COR-L47 (cell line): ENCODE data around the gene PYCR2.
"Not testable (repeated sequence)": the region's sequence is repeated elsewhere in the genome, so short reads cannot be mapped to it uniquely, and the experiment has no call there.

Experiments used
- DNase-seq: peaks from one replicate; lab custom pipeline; 2025; lab: John Stamatoyannopoulos, UW

Gene PYCR2

DNA sequence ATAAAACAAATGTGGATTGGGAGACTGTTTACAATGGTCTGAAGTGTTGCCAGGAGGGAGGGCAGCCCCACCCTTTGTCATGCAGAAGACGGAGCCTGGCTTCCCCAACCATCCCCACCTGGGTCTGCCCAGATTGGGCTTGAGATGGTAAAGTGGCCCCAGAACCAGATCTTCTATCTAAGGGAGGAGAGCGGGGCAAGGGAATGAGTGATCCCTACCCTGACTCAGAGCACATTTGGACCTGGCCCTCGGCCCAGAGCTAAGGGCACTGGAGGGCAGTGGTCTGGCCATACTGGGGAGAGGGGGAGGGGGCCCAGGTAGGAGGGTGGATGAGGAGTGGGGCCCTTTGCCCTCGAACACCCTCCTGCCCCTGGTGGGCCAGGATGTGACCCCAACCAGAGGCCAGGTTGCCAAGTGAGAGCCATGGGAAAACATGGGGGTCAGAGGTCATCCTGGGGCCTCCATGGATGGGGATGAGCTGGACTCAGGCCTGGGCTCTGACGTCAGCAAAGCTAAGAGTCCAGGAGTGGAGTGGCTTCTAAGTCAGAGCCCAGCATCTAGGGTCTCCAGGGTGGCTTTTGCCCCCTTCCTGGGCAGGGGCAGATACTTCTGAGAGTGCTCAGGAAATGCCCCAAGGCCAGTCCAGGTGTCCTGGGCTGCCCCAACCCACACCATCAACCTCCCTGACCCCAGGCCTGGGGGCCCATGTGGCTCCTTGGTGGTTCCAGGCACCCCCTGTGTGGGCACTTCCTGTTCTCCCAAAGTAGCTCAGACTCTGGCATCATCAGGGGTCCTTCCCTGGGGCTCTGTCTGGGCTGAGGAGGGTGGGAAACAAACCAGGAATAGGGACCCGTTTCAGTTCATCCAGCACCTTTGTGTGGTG lies 33.5 kb downstream of the PYCR2 start:
- DNase-seq: no peak

DNA sequence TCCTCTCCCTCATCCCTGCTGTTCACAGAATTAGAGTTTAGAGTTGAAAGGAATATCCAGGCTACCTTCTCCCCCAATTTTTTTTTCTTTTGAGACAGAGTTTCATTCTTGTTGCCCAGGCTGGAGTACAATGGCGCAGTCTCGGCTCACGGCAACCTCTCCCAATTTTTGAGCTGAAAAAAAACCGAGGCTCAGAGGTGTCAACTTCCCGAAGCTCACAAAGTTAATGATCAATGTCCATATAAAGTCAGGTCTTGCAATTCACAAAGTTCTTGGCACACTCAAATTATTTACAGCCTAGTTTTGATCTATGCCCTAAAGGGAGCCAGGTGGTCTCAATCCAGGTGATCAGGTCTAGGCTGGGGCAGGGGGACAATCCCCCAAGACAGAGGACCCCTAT lies 34.3 kb downstream of the PYCR2 start:
- no peak for DNase-seq

DNA sequence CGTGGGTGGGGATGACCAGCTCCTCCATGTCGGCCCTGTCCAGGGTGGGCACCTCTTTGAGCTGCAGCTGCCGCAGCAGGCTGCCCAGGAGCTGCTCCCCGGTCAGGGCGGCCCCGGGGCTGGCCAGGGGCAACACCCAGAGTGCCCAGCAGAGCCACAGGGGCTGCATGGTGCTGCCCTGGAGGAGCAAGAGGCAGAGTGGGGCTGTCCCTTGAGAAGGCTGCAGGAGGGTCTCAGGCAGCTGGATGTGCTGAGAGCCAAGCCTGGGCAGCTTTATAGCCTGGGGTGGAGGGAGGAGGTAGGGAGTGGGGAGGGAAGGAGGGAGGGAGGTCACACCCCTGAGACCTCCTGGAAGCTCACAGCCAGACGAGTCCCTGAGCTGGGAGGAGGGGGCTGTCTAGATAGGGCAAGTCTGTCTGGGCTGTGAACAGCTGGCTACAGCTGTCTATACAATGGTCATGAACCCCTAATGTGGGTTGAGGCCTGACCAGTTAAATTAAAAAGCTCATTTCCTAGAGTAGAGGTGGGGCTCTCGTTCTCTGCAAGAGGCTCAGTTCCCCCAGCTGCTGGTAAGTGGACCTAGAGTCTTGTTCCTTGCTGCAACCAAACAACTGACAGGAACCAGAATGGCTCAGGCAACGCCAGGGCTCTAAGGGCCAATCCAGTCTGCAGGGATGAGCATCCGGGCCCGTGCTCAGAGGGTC lies 35.0 kb downstream of the PYCR2 start, which contains the start of gene LEFTY1:
Gene LEFTY1 (minus strand): TSS at position 249 of the 704 bp plus-strand sequence. CDS start 80 bp downstream, at position 169.
- DNase-seq: no peak

DNA sequence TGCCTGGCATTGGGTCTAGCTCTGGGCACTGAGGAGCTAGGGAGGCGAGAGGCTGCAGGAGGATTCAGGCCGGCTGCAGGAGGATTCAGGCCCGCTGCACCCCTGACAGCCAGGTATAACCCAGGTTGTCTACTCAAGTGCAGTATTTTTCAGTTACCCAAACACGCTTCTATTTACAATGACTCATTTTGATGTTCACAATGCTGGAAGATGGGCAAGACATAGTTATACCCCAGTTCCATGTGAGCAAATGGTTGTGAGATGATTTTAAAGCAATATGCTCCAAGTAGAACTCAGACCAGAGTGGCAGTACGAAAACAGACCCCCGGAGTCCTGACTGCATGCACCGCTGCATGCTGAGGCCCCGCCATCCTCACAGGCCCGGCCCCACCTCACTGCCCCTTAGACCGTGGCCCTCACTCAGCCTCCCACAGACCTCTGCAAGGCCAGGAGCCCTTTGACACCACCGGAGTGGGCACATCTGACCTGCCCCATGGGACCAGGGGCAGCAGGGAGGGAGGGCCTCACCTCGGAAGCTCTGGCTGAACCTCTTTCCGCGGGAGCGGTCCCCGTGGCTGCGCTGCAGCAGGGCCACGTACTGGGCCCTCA lies 35.7 kb downstream of the PYCR2 start:
- no peak for DNase-seq

DNA sequence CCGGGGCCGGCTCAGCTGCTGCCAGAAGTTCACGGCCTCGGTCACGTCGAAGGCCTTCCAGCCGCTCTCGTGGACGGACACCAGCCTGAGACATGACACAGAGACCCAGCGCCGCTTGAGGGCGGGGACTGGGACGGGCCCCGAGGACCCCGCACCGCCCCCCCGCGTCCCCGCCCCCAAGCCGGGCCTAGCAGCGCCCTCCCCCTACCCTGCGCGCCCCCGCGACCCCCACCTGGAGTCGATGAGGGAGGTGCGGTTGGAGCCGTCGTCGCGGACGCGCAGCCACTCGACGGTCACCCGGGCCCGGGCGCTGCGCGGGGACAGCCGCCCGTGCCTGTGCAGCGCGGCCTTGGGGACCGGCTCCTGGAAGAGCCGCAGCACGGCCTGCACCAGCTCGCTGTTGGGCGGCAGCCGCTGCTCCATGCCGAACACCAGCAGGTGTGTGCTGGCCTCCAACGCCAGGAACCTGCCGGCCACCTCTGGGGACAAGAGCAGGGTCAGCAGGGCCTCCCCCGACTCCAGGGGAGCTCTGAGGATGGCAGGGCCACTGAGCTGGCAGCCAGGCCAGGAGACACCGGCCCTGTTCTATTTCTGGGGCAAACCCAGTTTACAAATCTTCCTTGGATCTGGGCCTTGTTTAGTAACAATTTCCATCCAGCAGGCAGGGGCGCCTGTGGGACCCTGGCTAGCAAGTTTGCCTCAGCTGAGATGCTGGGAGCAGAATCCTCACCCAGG lies 36.3 kb downstream of the PYCR2 start:
- DNase-seq: not testable (repeated sequence)

DNA sequence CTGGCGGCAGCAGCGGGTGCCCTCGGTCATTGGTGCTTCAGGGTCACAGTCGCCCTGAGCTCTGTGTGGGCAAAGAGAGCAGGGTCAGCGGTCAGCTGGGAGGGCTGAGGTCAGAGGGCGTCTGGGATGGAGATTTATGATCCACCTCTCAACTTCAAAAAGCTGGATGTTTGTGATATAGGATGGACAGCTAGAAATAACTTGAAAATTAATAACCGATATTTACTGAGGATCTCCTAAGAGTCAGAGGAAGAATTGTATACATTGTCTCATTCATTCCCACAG lies 37.1 kb downstream of the PYCR2 start:
- no peak for DNase-seq

DNA sequence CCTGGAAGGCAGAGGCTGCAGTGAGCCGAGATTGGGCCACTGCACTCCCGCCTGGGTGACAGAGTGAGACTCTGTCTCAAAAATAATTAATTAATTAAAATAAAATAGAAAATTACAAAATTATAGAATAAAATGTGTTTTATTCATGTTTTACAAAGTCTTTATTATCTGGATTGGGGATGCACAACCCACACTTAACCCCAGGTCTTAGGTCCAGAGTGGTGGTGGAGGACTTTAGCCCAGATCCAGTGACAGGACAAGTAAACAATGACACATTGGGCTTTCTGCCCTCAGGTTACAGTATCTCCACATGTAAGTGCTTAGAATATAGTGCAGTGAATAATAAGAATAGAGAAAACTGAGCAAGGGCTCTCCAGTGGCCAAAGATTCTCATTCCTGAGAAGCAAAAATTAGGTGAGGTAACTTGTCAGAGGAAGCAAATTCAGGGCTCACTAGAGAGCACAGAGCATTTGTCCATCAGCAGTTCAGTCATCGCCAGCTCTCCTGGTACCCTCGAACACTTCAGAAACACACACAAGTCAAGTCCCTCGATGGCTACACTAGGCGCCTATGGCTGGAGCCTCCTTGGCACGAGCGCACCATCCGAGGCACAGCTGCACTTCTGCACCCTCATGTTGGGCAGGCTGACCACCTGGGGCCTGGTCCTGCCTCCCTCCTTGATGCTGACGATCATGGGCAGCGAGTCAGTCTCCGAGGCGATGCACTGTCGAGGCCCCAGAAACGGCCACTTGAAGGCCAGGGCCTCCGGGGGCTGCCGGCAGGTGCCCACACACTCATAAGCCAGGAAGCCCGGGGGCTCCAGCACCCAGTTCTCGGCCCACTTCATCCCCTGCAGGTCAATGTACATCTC lies 37.7 kb downstream of the PYCR2 start:
- no peak for DNase-seq

DNA sequence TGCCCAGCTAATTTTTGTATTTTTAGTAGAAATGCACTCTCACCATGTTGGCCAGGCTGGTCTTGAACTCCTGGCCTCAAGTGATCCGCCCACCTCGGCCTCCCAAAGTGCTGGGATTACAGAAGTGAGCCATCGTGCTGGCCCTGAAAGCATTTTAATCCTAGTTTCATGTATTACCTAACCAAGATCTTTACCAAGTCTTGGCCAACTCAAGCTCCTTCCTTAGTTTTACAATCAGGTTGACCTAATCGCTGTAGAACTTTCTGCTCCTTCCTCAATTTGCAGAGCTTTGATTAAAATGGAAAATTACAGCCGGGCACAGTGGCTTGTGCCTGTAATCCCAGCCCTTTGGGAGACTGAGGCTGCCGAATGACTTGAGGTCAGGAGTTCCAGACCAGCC lies 38.7 kb downstream of the PYCR2 start:
- DNase-seq: no peak

DNA sequence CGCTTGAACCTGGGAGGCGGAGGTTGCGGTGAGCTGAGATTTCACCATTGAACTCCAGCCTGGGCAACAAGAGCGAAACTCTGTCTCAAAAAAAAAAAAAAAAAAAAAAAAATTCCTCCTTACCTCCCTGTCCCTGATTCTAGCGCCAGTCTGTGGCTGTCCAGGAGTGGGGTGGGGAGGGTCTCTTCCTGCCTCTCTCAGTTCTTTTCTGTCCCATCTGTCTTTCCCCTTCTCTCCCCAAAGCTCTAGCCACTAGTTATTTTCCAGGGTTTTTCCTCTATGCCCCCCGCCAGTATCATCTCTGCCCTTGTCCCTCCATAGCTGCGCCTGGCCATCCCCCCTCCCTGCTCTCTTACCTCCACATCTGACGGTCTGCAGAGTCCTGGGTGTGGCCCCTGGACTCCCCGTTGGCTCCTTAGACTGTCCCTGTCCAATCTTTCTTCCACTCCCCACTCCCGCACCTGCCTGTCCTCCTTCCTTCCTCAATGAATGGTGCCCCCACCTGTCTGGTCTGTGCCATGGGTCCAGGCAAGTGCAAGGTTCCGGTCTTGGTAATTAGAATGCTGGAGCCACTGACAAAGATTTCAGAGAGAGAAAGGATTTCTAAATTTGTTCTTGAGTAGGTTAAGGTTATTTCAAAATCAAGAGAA lies 40.3 kb downstream of the PYCR2 start:
- no peak for DNase-seq

DNA sequence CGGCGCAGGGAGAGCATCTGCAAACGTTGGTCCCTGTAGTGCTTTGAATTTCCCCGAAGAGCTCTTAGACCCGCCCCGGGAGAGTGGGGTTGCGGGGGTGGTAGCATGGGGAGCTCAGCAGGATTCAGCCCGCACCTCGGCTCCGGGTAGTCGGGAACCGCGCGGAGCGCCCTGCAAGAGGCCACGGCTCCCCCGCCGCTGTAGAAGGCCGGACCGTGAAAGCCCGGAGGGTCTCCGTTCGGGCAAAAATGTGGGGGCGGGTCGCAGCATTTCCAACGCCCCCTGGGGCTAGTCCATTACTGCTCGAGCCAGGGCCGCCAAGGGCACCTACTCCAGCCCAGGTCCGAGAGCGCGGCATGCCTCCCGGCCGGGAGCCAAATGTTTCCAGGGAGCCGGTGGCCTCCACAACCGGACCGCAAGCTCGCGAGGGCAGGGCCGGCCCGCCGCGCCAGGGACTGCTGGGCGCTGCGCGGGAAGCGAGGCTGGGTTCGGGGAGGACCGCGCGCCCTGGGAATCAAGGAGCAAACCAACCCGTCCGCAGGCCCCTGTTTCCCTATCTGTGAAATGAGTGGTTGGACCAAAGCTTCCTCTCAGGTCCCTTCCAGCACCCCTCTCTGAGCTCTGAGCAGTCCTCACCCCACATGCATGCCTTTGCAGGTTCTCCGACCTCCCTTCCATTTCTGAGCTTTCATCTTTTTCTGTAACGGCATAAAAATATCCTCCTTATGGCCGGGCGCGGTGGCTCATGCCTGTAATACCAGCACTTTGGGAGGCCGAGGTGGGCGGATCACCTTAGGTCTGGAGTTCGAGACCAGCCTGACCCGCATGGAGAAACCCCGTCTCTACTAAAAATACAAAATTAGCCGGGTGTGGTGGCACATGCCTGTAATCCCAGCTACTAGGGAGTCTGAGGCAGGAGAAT lies 41.1 kb downstream of the PYCR2 start:
- DNase-seq: no peak

DNA sequence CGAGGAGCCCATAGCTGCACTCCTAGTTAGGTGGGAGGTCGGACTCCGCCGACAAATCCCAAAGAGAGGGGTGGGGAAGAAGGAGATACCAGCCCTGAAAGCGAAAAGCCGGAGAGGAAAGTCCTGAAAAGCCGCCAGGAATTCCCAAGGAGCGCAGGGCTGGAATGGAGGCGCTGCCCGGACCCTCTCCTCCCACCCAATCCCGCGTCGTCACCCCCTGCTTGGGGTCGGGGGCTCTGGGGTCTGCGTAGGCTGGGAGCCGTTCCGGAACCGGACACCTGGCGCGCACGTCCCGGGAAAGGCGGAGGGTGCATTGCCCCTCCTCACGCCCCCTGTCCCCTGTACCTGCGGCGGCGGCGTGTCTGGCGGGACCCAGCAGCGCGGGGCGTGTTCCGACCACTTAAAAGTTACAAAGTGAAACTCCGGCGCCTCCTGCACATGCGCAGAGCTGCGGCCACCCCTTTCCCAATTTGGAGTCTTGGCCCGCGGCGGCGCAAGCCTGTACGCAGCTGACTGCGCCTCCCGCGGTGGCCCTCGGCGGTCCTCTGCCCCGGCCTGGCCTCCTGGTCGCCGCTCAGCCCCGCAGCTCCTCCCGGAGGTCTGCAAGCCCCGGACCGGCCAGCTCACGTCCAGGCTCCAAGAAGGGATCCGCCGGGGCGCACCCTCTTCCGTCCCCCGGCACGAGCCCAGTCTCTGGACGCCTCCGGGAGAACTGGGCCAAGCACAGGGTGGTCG lies 41.9 kb downstream of the PYCR2 start, which contains the start of gene TMEM63A:
Gene TMEM63A (minus strand): TSS at position 422 of the 735 bp plus-strand sequence. CDS start 4,800 bp downstream, outside the sequence.
- DNase-seq: no peak

DNA sequence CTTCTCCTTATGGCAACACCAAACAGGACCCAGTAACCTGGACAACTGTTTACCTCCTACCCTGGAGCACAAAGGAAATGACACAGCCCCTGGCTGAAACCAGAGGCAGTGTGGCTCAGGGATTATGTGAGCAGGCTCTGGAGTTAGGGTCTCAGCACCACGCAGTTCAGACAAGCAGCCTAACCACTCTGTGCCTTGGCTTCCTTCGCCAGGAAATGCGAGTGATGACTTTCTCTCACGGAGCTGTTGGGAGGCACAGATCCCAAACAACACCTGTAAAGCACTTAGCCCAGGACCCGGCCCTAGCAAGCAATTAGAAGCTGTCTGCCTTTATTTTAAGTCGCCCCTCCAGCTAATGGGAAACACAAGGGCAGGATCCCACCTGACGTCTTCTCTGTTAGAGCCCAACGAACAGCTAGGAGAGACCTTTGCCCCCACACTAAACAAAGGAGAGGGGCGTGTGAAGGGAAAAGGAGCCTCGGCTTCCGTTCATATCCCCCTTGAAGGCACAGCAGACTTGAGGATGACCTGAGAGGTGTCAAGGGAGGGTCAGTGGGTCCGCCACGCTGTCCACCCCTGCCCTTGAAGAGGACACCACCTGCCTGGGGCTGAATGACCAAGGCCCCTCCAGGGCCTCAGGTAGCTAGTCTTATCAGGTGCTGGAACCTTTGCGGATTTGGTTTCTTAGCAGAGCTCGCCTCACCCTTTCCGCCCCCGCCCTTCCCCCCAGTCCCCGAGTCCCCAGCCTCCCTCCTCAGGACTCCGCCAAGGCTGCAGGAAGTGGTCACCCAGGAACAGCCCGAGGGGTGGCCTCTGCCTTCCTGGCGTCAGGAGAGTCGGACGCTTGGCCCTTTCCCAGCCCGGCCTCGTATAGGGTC lies 42.7 kb downstream of the PYCR2 start:
- no peak for DNase-seq

DNA sequence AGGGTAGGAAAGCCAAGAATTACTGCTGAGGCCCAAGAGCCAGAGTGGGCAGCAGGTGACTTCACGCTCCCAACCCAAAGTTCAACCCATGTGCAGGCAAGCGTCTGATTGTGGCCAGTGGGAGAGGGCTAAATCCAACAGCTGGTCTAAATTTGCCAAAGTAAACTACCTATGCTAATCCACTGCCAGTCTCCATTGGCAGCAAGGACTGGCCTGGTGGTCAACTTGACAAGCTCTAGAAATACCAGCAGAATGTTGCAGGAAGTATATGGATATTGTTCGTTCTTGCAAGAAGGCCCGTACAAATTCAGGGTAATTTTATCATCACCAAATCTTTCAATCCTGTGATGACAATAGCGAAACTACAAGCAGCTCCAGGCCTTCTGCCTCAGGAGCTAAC lies 43.4 kb downstream of the PYCR2 start:
- DNase-seq: no peak

DNA sequence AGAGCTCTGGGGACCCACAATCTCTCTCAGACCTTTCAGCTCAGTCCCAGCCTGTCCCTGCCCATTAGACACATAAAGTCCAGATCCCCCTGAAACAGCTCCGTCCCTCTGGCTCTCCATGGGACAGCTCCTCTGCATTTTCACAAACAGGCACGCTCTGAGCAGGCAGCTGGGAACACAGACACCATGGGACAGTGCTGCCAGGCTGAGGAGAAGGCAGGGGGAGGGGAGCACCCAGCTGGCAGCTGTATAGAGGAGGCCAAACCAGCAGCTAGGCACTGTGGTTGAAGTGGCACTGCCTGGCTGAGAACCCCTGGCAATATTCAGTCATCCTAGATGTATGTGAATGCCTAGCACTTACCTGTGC lies 43.8 kb downstream of the PYCR2 start:
- DNase-seq: no peak

DNA sequence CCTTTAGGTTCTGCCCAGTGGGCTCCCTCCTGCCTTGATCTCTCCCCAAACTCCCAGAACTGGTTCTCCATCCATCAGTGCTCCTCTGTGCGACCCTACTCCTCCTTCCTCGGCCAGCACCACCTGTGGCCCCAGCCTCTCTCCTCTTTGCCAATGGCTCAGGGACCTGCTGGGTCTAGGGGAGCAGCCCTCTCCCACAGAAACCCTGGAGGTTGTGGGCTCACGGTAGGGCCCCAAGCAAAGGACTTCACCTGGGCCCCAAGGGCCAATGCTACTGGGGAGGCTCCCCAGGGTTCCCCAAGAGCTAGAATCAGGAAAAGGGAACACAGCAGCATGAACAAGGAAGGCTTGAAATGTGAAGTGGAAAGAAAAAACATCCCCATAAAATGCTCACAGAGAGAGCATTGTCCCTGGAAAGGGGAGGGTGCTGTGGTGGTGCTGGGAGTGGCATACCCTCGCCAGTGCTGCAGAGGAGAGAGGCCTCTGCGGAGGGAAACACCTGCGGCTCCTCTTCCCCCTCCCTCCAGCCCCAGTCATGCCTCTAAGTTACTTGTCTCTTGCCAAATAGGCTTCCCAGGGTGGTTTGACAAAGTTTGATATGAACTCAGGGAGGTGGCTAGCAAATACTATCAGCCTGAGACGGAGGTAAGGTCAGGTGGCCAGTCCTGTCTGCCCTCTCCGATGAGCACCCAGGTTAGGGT lies 44.4 kb downstream of the PYCR2 start:
- no peak for DNase-seq

DNA sequence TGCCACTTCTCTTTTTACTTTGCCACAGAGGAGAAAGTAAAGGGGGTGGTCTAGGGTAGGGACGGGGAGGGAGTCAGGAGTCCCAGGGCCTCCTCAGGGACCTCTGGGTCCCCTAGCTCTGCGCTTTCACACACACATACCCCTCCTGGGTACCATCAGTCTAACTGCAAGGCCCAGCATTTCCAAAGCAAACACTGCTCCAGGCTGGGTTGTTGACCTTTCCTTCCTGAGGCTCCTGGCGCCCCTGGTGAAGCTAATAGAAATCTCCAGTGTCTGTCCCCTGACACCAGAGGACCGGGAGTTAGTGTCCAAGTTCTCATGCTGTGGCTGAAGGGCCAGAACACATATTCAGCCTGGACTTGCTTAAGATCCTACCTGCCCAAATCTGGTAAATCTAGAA lies 45.8 kb downstream of the PYCR2 start:
- no peak for DNase-seq

DNA sequence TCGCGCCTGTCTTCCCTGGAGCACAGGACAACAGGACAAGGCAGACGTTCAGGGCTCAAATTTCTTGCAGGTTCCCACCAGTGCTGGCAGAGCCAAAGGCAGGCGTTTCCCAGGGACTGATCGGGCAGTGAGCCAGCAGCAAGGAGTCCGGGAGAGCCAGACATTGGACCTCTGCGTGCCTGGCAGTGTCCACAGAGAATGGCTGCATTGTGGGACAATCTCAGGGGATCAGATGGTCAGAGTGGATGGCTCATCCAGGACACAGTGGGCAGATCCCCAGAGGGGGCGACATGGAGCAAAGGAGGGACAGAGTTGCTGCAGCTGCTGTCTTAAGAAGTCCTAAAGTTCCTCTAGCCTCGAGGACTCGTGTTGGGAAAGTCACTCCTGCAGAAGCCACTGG lies 46.5 kb downstream of the PYCR2 start:
- no peak for DNase-seq
